ENCODE results near the gene EPC1.
"Not testable (repeated sequence)": the region's sequence is repeated elsewhere in the genome, so short reads cannot be mapped to it uniquely, and the experiment has no call there.

EPC1 gene

DNA sequence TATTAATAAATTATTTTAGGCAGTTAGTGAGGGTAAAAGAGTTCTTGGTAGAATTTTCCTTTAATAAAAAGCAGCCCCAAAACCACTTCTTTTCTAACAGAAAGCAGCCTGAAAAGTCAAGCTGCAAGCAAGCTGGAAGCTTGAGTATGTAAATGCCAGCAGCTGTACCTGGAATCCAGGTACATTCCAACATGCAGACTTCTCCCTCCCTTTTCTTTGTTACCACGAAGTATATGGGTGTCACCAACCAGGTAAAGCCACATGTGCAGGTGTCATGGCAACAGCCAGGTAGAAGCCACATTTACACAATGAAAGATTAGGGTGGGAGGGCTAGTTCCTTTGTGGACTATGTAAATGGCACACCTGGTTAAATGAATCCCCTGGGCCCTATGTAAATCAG is 114.6 kb downstream of the EPC1 start:
- DNase-seq (ENCODE audit: low read depth), result no peak

DNA sequence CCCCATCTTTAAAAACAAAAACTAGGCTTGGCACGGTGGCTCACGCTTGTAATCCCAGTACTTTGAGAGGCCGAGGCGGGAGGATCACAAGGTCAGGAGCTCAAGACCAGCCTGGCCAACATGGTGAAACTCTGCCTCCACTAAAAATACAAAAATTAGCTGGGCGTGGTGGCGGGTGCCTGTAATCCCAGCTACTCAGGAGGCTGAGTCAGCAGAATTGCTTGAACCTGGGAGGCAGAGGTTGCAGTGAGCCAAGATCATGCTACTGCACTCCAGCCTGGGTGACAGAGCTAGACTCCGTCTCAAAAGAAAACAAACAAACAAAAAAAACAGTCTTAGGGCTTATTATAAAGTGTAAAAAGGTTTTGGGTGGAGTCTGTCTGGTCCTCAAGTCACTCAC is 117.2 kb downstream of the EPC1 start:
- not testable (repeated sequence) for DNase-seq (ENCODE audit: low read depth)

DNA sequence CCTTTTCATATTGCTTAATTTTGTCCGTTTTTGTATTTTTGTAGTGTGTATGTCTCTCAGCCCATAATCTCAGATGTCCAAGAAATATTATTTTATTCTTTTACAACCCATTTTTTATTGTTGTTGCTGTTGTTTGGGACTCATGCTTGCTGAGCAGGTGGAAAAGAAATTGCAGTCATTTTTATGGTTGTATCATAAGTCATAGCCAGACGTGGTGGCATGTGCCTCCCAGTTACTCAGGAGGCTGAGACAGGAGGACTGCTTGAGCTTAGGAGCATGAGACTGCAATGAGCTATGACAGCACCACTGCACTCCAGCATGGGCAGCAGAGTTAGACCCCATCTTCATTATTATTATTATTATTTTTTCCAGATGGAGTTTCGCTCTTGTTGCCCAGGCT is 117.8 kb downstream of the EPC1 start:
- no peak for DNase-seq (ENCODE audit: low read depth)

DNA sequence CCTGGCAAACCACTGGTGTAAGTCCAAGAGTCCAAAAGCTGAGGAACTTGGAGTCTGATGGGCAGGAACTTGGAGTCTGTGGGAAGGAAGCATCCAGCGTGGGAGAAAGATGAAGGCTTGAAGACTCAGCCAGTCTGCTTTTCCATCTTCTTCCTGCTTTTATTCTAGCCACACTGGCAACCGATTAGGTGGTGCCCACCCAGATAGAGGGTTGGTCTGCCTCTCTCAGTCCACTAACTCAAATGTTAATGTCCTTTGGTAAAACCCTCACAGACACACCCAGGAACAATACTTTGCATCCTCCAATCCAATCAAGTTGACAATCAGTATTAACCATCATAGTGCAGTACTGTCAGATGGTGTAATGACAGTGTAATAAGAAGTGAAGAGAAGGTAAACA is 119.2 kb downstream of the EPC1 start:
- no peak for DNase-seq (ENCODE audit: low read depth)

DNA sequence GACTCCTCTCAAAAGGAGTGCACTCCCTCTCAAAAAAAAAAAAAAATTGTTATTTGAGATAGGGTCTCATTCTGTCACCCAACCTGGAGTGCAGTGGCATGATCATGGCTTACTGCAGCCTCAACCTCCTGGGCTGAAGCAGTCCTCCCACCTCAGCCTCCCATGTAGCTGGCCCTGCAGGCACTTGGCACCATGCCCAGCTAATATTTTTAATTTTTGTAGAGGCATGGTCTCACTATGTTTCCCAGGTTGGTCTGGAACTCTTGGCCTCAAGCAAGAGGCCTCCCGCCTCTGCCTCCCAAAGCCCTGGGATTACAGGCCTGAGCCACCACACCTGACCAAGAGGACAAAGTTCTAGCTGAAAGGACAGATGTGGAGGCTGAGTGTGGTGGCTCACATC is 120.3 kb downstream of the EPC1 start:
- no peak for DNase-seq (ENCODE audit: low read depth)

DNA sequence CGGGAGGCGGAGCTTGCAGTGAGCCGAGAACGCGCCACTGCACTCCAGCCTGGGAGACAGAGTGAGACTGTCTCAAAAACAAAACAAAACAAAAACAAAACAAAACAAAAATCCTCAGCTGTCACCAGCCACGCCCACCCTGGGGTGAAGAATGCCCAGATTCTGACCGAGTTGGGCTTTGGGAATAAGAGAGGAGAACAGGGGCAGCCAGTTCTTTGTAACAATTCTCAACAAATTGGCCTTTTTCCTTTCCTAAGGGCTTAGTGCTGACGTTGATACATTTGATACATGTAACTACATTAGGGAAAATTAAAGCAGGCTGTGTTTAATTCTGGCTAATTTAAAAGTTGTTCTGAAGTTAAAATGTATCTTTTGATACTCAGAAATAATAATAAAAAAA is 121.0 kb downstream of the EPC1 start:
- DNase-seq (ENCODE audit: low read depth), result no peak

DNA sequence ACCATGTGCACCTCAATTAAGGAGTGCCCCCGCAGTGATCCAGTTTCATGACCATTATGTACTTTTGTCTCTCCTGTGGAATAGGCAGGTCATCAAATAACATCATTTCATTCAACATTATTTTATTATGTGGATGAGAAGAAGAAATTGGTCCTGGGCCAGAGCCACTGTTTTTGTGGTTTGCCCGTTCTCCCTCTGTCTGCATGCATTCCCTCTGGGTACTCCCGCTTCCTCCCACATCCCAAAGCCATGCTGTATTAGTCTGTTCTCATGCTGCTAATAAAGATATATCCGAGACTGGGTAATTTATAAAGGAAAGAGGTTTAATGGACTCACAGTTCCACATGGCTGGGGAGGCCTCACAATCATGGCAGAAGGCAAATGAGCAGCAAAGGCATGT is 124.6 kb downstream of the EPC1 start:
- DNase-seq (ENCODE audit: low read depth), result not testable (repeated sequence)

DNA sequence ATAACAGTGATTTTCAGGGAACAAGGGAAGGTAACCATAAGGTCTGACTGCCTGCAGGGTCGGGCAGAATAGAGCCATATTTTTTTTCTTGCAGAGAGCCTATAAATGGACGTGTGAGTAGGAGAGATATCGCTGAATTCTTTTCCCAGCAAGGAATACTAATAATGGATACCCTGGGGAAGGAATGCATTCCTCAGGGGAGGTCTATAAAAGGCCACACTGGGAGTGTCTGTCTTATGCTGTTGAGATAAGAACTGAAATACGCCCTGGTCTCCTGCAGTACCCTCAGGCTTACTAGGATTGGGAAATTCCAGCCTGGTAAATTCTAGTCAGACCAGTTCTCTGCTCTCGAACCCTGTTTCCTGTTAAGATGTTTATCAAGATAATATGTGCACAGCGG is 127.8 kb downstream of the EPC1 start:
- DNase-seq (ENCODE audit: low read depth), result not testable (repeated sequence)

DNA sequence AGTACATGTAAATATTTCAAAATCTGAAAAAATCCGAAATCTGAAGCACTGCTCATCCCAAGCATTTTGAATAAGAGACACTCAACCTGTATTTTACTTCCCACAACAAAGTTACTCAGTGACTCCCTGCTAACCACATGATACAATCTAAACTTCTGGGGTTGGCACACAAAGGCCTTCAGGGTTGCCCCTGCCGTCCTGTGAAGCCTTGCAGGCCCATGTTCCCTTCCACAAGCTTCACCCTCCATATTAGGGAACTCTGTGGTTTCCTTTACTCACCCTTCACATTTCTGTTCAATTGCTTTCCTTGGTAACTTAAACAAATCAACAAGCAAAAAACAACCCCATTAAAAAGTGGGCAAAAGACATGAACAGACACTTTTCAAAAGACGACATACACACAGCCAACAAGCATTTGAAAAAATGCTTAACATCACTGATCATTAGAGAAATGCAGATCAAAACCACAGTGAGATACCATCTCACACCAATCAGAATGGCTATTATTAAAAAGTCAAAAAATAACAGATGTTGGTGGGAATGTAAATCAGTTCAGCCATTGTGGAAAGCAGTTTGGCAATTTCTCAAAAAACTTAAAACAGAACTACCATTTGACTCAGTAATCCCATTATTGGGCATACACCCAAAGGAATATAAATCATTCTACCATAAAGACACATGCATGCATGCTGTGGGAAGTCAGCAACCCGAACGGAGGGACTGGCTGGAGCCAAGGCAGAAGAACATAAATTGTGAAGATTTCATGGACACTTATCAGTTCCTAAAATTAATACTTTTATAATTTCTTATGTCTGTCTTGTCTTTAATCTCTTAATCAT is 128.5 kb downstream of the EPC1 start:
- DNase-seq (ENCODE audit: low read depth), result not testable (repeated sequence)
